Measurements from ENCODE around the gene FUBP3.

The FUBP3 gene

DNA sequence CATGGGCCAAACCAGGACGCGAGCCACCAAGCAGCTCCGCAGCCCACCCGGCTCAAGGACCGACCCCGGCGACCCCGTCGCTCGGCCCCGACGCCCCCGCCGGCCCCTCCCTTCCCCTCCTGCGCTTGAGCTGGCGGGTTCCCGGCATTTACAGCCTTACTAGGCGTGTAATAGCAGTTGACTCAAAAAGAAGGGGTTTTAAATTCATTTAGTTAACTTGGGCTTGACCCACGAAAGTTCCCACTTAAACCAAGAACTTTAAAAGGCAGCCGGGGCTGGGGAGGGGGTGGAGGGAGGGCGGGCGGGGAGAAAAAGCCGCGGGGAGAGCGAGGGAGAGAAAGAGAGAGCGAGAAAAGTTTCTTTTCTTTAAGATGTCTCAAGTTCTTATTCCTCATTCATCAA lies 85.7 kb downstream of the FUBP3 start:
- TF ChIP-seq, protein P1, sequence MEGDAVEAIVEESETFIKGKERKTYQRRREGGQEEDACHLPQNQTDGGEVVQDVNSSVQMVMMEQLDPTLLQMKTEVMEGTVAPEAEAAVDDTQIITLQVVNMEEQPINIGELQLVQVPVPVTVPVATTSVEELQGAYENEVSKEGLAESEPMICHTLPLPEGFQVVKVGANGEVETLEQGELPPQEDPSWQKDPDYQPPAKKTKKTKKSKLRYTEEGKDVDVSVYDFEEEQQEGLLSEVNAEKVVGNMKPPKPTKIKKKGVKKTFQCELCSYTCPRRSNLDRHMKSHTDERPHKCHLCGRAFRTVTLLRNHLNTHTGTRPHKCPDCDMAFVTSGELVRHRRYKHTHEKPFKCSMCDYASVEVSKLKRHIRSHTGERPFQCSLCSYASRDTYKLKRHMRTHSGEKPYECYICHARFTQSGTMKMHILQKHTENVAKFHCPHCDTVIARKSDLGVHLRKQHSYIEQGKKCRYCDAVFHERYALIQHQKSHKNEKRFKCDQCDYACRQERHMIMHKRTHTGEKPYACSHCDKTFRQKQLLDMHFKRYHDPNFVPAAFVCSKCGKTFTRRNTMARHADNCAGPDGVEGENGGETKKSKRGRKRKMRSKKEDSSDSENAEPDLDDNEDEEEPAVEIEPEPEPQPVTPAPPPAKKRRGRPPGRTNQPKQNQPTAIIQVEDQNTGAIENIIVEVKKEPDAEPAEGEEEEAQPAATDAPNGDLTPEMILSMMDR (IDR thresholded peaks at IDR 0.05; ENCODE audit: low read depth, low read length, missing control alignments) = no peak
- no peak overlapping the region for H3K4me3 ChIP-seq (replicated peaks; ENCODE audit: low read depth, low read length)
- DNase-seq (ENCODE audit: extremely low read depth, low read depth) = no peak

DNA sequence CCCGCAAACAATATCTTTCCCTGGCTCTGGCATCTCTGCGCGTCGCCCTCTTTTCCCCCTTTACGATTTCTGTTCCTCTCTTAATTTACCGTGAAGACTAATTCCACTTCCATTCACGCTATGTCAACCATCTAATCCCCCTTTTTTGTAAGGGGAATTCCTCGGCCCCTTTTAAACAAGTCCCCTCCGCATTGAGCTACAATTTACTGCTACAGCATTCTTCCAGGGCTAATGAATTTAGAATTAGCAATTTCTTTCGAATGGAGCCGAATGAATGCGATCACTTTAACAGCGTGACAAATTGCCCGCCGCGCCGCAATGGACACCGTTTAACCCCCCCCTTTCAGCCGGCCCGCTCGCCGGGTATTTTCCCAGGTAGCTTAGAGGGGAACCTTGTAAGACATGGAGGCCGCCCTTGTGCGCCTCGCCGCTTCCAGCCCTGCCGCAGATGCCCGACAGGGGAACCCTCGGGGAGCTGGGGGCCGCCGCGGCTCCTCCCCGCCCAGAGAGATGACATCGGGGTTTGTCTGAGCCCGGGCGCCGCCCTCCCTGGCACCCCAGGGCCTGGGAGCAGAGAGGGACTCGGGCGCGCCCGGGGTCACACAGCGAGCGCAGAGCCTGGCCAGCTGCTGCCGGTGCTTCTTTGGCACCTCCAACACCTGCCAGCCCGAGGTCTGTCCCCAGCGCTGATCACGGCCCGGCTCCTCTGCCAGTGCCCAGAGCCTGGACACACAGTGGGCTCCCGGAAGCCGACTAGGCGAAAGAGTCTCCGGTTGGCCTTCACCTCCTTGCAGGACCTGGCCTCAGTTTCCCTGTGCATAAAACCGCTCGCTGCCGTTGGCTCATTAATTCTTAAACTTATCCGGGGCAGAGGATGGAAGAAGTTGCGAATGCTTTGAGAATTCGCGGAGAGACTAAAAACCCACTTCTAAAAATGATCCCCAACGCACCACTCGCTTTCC lies 86.3 kb downstream of the FUBP3 start:
- H3K4me3 ChIP-seq (replicated peaks; ENCODE audit: low read depth, low read length) = no peak overlapping the region
- TF ChIP-seq, protein P1 (IDR thresholded peaks at IDR 0.05; ENCODE audit: low read depth, low read length, missing control alignments) = no peak
- no peak for DNase-seq (ENCODE audit: extremely low read depth, low read depth)

DNA sequence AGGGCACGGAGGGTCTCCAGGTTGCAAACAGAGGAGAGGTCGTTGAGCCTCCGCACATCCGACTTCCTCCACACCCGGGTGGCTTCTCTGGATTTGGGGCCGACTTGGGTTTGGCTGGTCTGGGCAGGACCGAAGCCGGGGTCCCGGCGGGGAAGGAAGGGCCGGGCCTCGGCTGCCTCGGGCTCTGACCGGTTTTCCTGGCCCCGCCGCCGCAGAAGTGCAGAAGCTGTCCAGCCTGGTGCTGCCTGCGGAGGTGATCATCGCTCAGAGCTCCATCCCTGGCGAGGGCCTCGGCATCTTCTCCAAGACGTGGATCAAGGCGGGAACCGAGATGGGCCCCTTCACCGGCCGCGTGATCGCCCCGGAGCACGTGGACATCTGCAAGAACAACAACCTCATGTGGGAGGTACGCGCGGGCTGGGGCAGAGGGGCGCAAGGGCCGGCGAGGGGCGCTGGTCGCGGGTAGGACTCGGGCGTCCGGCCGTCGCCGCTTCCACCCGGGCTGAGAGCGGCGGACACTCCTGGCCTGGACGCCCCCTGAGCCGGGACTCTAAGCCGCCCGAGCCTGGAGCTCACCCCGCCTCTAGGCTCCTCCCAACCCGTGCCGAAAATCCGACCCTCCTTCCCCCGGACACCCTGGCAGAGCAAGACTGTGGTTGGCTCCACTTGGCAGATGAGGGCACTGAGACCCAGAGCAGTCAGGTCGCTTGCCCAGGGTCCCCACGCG lies 87.2 kb downstream of the FUBP3 start:
- TF ChIP-seq, protein P1 (IDR thresholded peaks at IDR 0.05; ENCODE audit: low read depth, low read length, missing control alignments) = no peak
- DNase-seq (ENCODE audit: extremely low read depth, low read depth) = no peak
- H3K4me3 ChIP-seq (replicated peaks; ENCODE audit: low read depth, low read length) = no peak overlapping the region

DNA sequence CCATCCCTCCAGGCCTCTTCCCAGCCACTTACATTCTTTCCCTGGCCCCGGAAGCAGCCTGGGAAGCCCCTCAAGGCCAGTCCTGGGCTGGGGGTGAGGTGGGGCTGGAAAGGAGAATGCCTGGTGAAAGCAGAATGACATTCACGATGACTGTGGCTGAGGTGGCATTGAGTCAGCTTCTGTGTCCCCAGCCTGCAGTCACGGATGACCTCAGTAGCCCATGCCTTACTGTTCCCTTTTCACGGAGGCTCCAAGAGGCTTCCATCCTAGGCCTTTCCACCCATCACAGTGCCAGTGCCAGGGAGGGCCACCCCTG lies 87.7 kb downstream of the FUBP3 start:
- H3K4me3 ChIP-seq (replicated peaks; ENCODE audit: low read depth, low read length) = no peak overlapping the region
- no peak for DNase-seq (ENCODE audit: extremely low read depth, low read depth)
- TF ChIP-seq, protein P1 (IDR thresholded peaks at IDR 0.05; ENCODE audit: low read depth, low read length, missing control alignments) = no peak

DNA sequence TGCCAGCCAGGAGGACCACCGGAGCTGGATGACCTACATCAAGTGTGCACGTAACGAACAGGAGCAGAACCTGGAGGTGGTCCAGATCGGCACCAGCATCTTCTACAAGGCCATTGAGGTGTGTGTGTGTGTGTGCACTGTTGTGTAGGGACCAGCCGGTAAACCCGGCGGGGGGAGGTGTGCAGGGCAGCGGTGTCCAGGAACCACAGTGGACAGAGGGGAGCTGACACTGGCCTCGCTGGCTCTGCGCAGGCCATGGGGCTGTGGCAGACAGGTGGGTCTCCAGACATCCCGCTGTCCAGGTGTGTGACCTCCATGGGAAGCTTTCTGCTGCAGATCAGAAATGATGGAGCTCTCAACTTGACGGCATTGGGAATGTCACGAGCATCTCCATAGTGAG lies 88.8 kb downstream of the FUBP3 start:
- no peak for DNase-seq (ENCODE audit: extremely low read depth, low read depth)
- TF ChIP-seq, protein P1 (IDR thresholded peaks at IDR 0.05; ENCODE audit: low read depth, low read length, missing control alignments) = no peak
- no peak overlapping the region for H3K4me3 ChIP-seq (replicated peaks; ENCODE audit: low read depth, low read length)

DNA sequence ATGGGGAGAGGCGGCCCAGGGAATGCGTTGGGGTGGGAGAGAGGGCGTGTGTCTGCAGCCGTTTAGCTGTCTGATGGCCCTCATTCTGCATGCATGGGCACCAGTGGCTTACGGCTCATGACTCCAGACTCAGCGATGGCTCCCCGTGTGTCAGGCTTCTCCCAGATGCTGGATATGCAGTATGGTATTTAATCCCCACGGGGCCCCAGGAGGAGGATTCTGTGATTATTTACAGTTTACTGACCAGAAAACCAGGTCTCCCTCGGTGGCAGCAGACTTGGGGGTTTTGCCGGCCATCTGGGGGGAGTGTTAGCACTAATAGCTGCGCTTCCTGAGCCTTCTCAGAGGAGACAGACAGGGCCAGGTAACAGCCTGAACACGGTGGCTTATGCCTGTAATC lies 89.3 kb downstream of the FUBP3 start:
- TF ChIP-seq, protein P1 (IDR thresholded peaks at IDR 0.05; ENCODE audit: low read depth, low read length, missing control alignments) = no peak
- no peak overlapping the region for H3K4me3 ChIP-seq (replicated peaks; ENCODE audit: low read depth, low read length)
- DNase-seq (ENCODE audit: extremely low read depth, low read depth) = no peak
